ENCODE data around the gene CPT1C. TPM values are rescaled to one million over a fixed set of nuclear protein-coding genes. Genes with fewer than 3 reads are reported as not detected.

Gene CPT1C
- total RNA-seq, 1 donor from 2014 or later: 133 TPM

GRCh38 chr19:49749771-49750170 is 58.9 kb downstream of the CPT1C start:
- H3K27me3 Mint-ChIP-seq (ENCODE audit: unreplicated experiment): peaks cover 7% of the 10 kb centered on the region
- no peaks in the 10 kb centered on the region for H3K36me3 Mint-ChIP-seq (ENCODE audit: unreplicated experiment)
- H3K9me3 Mint-ChIP-seq (ENCODE audit: unreplicated experiment): peaks cover 4% of the 10 kb centered on the region
- H3K4me3 Mint-ChIP-seq (ENCODE audit: unreplicated experiment): no peak overlapping the region
- H3K4me1 Mint-ChIP-seq (ENCODE audit: low read depth, unreplicated experiment): no peaks in the 10 kb centered on the region
- no peak overlapping the region for H3K27ac Mint-ChIP-seq (ENCODE audit: unreplicated experiment)
- DNase-seq: no peak
- TF ChIP-seq CTCF (IDR thresholded peaks at IDR 0.05; ENCODE audit: partially characterized antibody, unreplicated experiment): no peak

- H3K9me3 Mint-ChIP-seq (ENCODE audit: unreplicated experiment): no peaks in the 10 kb centered on the region
- H3K27ac Mint-ChIP-seq (ENCODE audit: unreplicated experiment): no peak overlapping the region
- TF ChIP-seq CTCF (IDR thresholded peaks at IDR 0.05; ENCODE audit: partially characterized antibody, unreplicated experiment): no peak
- DNase-seq: no peak
- H3K27me3 Mint-ChIP-seq (ENCODE audit: unreplicated experiment): peaks cover 2% of the 10 kb centered on the region
- H3K4me3 Mint-ChIP-seq (ENCODE audit: unreplicated experiment): no peak overlapping the region
- H3K4me1 Mint-ChIP-seq (ENCODE audit: low read depth, unreplicated experiment): no peaks in the 10 kb centered on the region
- peaks cover 3% of the 10 kb centered on the region for H3K36me3 Mint-ChIP-seq (ENCODE audit: unreplicated experiment)
These were observed 61.8 kb downstream of the CPT1C start for GRCh38 chr19:49752701-49753100.

- Mint-ChIP-seq H3K36me3 (ENCODE audit: unreplicated experiment) (peaks cover 5% of the 10 kb centered on the region), H3K27me3 (ENCODE audit: unreplicated experiment) (peaks cover 3% of the 10 kb centered on the region), H3K27ac (ENCODE audit: unreplicated experiment) (no peak overlapping the region), H3K4me1 (ENCODE audit: low read depth, unreplicated experiment) (no peaks in the 10 kb centered on the region), H3K4me3 (ENCODE audit: unreplicated experiment) (no peak overlapping the region), H3K9me3 (ENCODE audit: unreplicated experiment) (no peaks in the 10 kb centered on the region)
- DNase-seq: no peak
- no peak for TF ChIP-seq CTCF (IDR thresholded peaks at IDR 0.05; ENCODE audit: partially characterized antibody, unreplicated experiment)
These were observed 65.0 kb downstream of the CPT1C start for GRCh38 chr19:49755956-49756355.

- no peak overlapping the region for H3K27ac Mint-ChIP-seq (ENCODE audit: unreplicated experiment)
- H3K4me1 Mint-ChIP-seq (ENCODE audit: low read depth, unreplicated experiment): no peaks in the 10 kb centered on the region
- H3K27me3 Mint-ChIP-seq (ENCODE audit: unreplicated experiment): peaks cover 7% of the 10 kb centered on the region
- no peak for DNase-seq
- no peaks in the 10 kb centered on the region for H3K9me3 Mint-ChIP-seq (ENCODE audit: unreplicated experiment)
- no peak for TF ChIP-seq CTCF (IDR thresholded peaks at IDR 0.05; ENCODE audit: partially characterized antibody, unreplicated experiment)
- H3K4me3 Mint-ChIP-seq (ENCODE audit: unreplicated experiment): no peak overlapping the region
- peaks cover 5% of the 10 kb centered on the region for H3K36me3 Mint-ChIP-seq (ENCODE audit: unreplicated experiment)
These were observed 67.4 kb downstream of the CPT1C start for GRCh38 chr19:49758292-49758691.

GRCh38 chr19:49761249-49761624 is 70.3 kb downstream of the CPT1C start:
- TF ChIP-seq CTCF (IDR thresholded peaks at IDR 0.05; ENCODE audit: partially characterized antibody, unreplicated experiment): no peak
- Mint-ChIP-seq H3K9me3 (ENCODE audit: unreplicated experiment) (peaks cover 8% of the 10 kb centered on the region), H3K27ac (ENCODE audit: unreplicated experiment) (no peak overlapping the region), H3K36me3 (ENCODE audit: unreplicated experiment) (peaks cover 5% of the 10 kb centered on the region), H3K4me1 (ENCODE audit: low read depth, unreplicated experiment) (peaks cover 2% of the 10 kb centered on the region), H3K27me3 (ENCODE audit: unreplicated experiment) (peaks cover 7% of the 10 kb centered on the region), H3K4me3 (ENCODE audit: unreplicated experiment) (no peak overlapping the region)
- no peak for DNase-seq

Data from glutamatergic neuron (in vitro differentiated cells).